Measurements from ENCODE around the gene SMCHD1.

The SMCHD1 gene

DNA sequence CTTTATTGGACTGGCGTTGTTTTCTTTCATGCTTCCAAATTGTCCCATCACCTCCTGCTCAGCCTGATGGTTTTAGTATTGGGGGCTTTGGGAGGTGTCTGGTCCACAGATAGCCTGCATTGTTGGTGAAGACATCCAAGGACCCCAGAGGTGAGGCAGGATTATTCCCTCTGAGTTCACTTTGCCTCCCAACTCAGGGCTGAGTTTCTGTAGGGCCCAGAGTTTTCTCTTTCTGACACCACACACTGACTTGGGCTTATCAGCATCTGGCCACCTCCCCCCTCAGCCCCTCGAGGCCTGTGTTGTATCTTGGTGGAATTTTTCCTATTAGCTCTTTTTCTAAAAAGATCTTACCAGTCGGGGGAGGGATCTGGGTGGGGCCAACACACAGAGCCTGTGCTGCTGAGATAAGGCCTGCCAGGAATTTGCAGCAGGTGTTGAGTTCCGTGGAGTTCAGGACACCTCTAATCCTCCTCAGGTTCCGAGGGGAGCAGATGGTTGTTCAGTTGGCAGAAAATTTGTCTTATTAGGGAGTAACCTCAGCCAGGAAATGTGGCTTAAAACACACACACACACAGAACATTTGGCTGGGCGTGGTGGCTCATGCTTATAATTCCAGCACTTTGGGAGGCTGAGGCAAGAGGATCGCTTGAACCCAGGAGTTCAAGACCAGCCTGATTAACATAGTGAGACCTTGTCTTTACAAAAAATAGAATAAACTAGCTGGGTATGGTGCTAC lies 198.6 kb downstream of the SMCHD1 start:
- H3K27me3 ChIP-seq (ENCODE audit: control insufficient read depth in 5 of 5, insufficient read depth in 4 of 5, low read length in 5 of 5): peaks cover 0 to 4% (median under 1%) of the 10 kb centered on the region in 5 donors
- peaks cover 0 to 6% (median 2%) of the 10 kb centered on the region in 5 donors for H3K36me3 ChIP-seq (ENCODE audit: control insufficient read depth in 5 of 5, insufficient read depth in 5 of 5, low read length in 5 of 5)
- no peak overlapping the region for H3K9ac ChIP-seq (ENCODE audit: low read length in 5 of 5)
- no peak overlapping the region for H3K4me3 ChIP-seq (ENCODE audit: low read depth in 1 of 5, low read length in 5 of 5)
- no peaks in the 10 kb centered on the region for H3K9me3 ChIP-seq (ENCODE audit: control insufficient read depth in 5 of 5, low read length in 5 of 5)
- no peak overlapping the region for H3K27ac ChIP-seq (ENCODE audit: low read depth, low read length)
- peaks cover 10 to 47% (median 35%) of the 10 kb centered on the region in 5 donors for H3K4me1 ChIP-seq (ENCODE audit: control insufficient read depth in 5 of 5, insufficient read depth in 5 of 5, low read length in 5 of 5)

Measured in subcutaneous abdominal adipose tissue (tissue), 5 donors.